Renal pelvis (tissue), 4 donors: ENCODE results near the gene CACNG8. TPM values are rescaled to one million over a fixed set of nuclear protein-coding genes. Genes with fewer than 3 reads are reported as not detected.
A peak's percentile ranks its signal among the peaks of the same experiment; 100 is the strongest.

Experiments
- DNase-seq: peaks from one replicate; pipeline ENCODE4 v3.0.0-alpha.2; 2013
- polyA plus RNA-seq, 3 donors: library from polyadenylated mRNA; unstranded; fragments of 120-200 nt; gene quantifications; one replicate each; pipeline ENCODE4 v1.2.1, GENCODE V29; 2013; ENCODE audit not compliant: insufficient read length in 3 of 3

CACNG8 gene
- polyA plus RNA-seq, 3 donors, result 0.19 to 0.49 (median 0.35) TPM

GRCh38 chr19:53992211-53992610 lies 29.5 kb downstream of the CACNG8 start:
- DNase-seq, result no peak

GRCh38 chr19:53992815-53993214 lies 30.1 kb downstream of the CACNG8 start:
- DNase-seq, result no peak

- no peak for DNase-seq
These were observed 30.7 kb downstream of the CACNG8 start for GRCh38 chr19:53993448-53993847.

- DNase-seq, result no peak
These were observed 32.1 kb downstream of the CACNG8 start for GRCh38 chr19:53994811-53995210.

- DNase-seq, result no peak
These were observed 35.5 kb downstream of the CACNG8 start for GRCh38 chr19:53998223-53998622.

GRCh38 chr19:53999694-54000093 lies 37.0 kb downstream of the CACNG8 start:
- DNase-seq, result no peak

- no peak for DNase-seq
These were observed 38.8 kb downstream of the CACNG8 start for GRCh38 chr19:54001496-54001895.

GRCh38 chr19:54002495-54003315 lies 40.0 kb downstream of the CACNG8 start:
- DNase-seq, result no peak

GRCh38 chr19:54009440-54009839 lies 46.7 kb downstream of the CACNG8 start:
- no peak for DNase-seq

- DNase-seq, result no peak
These were observed 47.7 kb downstream of the CACNG8 start for GRCh38 chr19:54010474-54010873.

- peak; percentile 14 for DNase-seq
These were observed 48.9 kb downstream of the CACNG8 start for GRCh38 chr19:54011507-54012211.

GRCh38 chr19:54013866-54014265 lies 51.1 kb downstream of the CACNG8 start:
- DNase-seq, result no peak

GRCh38 chr19:54014920-54015560 lies 52.3 kb downstream of the CACNG8 start:
- DNase-seq, result peak; percentile 28

GRCh38 chr19:54017261-54017660 lies 54.5 kb downstream of the CACNG8 start:
- DNase-seq, result no peak

- DNase-seq, result no peak
These were observed 58.6 kb downstream of the CACNG8 start for GRCh38 chr19:54021363-54021762.

- no peak for DNase-seq
These were observed 59.2 kb downstream of the CACNG8 start for GRCh38 chr19:54021932-54022331.

- no peak for DNase-seq
These were observed 60.5 kb downstream of the CACNG8 start for GRCh38 chr19:54023191-54023590.

- DNase-seq, result no peak
These were observed 61.9 kb downstream of the CACNG8 start for GRCh38 chr19:54024660-54025059.

- no peak for DNase-seq
These were observed 63.9 kb downstream of the CACNG8 start for GRCh38 chr19:54026656-54027055.

- DNase-seq, result no peak
These were observed 66.6 kb downstream of the CACNG8 start for GRCh38 chr19:54029301-54029700.

- peak; percentile 46 for DNase-seq
These were observed 67.3 kb downstream of the CACNG8 start for GRCh38 chr19:54029930-54030490.

- no peak for DNase-seq
These were observed 68.3 kb downstream of the CACNG8 start for GRCh38 chr19:54030895-54031586.
